Smooth muscle cell of the coronary artery (primary cell): ENCODE data around the gene FIS1. TPM values are rescaled to one million over a fixed set of nuclear protein-coding genes. Genes with fewer than 3 reads are reported as not detected.

ENCODE experiments used
- total RNA-seq: library from RNA; depleted of rRNA; stranded (reverse); fragments of >200 nt; gene quantifications from 2 replicates; pipeline ENCODE4 v1.2.3, GENCODE V29; 2014; ENCODE audit warnings: low replicate concordance

Gene FIS1
- total RNA-seq: 326 and 344 TPM in 2 replicates

DNA sequence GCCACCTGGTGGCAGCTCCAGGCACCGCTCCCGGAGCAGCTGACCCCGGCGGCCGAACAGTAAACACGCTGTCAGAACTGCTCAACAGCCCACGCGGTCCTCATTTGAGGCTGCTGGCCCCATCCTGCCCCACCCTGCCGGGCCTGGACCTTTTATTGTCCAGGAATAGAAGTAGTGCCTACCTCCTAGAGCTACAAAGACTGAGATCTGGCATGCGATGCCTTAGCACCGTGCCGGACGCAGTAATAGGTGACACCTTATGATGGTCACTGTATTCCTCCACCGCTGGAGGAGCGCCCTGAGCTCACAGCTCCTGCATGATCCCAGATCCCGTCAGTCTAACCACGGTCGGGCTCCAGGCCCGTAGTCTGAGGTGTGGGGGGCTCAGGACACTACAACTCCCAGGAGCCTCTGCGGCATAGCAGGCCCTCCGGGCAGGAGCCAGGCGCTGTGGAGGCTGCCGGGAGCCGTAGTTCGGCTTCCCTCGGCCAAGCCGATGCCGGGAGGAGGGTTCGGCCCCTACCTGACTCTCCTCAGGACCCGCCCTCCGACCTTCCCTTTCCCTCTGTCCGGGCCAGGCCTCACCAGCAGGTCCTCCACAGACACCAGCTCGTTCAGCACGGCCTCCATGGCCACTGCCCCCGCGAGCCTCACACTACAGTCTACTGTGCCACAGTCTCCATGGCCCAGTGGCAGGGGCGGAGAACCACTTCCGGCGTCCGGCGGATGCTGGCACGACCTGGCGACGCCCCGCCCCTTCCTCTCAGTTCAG, at the start of gene FIS1:
FIS1 (minus strand) TSS at position 707 of the 772 bp plus-strand sequence; CDS start at position 630, 77 bp downstream.

DNA sequence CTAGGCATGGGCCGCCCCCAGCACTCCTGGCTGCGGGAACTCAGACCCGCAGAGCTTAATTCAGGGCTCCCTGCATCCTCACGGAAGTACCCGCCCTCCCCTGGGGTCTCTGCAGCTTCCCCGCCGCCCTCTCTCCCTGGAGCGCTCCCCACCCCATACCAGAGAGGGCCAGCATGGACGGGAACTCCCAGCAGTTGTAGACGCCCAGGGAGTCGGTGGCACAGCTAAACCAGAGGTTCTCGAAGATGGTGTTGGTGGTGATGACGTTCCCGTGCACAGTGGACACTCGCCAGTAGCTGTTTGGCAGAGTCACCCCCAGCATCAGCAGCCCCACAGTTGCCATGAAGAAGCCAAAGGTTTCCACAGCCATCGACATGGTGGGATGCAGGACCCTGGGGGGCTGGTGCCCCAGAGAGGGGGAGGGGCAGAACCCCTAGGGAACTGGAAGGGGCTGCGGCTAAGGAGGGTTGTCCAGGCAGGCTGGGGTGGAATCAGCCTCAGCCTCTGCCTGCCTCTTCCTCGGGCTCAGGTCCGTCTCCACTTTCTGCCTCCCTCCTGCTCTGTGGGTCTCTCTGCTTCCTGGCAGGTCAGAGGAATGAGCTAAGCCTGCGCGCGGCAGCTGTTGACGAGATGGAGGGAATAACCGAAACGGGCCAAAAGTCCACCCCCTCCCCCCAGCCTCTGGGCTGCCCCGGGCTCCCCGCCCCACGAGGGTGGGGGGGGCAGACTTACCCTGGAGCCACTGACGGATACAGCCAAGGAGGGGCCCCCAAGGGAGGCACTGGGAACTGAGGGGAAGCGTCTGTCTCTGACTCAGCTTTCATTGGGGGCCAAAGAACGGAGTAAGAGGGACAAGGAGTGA, 7.4 kb downstream of the FIS1 start, which contains the start of gene CLDN15:
CLDN15 (minus strand) TSS at position 597 of the 862 bp plus-strand sequence; CDS start at position 376, 221 bp downstream.

DNA sequence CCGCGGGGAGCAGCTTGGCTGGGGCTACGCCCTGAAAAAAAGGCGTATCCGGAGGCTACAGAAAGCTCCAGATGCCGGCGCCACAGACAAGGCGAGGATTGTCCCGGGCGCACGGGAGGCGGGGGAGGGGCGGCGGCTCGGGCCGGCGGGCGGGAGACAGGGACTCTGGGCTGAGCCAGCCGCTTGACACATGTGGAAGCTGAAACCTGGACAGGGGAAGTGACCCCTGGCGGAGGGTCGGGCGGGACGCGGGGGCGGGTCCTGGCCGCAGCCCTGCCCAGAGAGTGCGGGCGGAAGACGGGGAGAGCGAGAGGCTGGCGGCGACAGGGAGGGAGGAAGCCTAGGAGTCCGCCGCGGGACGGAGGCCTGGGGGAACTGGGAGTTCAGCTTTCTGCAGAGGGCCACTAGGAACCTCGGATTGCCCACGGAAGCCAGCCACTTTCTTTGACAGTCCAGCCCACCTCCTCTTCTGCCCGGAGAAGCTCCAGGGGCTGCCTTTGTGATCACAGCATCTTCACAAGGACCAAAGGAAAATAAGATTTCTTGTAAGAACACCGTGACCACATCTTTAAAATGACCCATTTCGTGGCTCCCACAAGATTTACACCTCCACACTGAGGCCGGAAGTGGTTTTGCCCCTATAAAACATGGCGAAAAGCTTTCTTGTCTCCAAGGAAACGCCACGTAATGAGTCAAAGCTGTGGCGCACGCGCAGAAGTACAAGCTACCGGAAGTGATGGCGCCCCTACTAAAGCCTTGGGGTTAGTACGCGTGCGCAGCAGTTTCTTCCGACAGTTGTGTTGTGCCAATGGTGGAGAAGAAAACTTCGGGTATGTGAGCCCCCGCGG, 27.3 kb downstream of the FIS1 start, which contains the start of the genes PLOD3 and ZNHIT1:
PLOD3 (minus strand) TSS at position 194 of the 848 bp plus-strand sequence. CDS start 307 bp downstream, outside the sequence.
ZNHIT1 (plus strand) TSS at position 778 of the 848 bp plus-strand sequence; CDS start at position 809, 31 bp downstream.

GRCh38 chr7:101200862-101201599, 43.9 kb downstream of the FIS1 start, which contains the start of gene MOGAT3:
Gene MOGAT3 (minus strand): TSS chr7:101201036. CDS start chr7:101200854, 182 bp downstream.

Other genes with a start within 250 kb of the FIS1 start
- gene MUC17, start 225.0 kb downstream of the FIS1 start, total RNA-seq: not detected in 2 replicates
- 17.8 and 64.6 TPM in 2 replicates for gene TRIM56, start 159.6 kb downstream of the FIS1 start, total RNA-seq
- gene SERPINE1, start 118.0 kb downstream of the FIS1 start, total RNA-seq: 68.8 and 1,526 TPM in 2 replicates
- 161 and 180 TPM in 2 replicates for gene AP1S1, start 90.6 kb downstream of the FIS1 start, total RNA-seq
- gene VGF, start 79.5 kb downstream of the FIS1 start, total RNA-seq: not detected in 2 replicates
- gene NAT16, start 64.8 kb downstream of the FIS1 start, total RNA-seq: not detected in 2 replicates
- not detected in 2 replicates for gene MOGAT3, start 44.0 kb downstream of the FIS1 start, total RNA-seq
- gene PLOD3, start 27.5 kb downstream of the FIS1 start, total RNA-seq: 58.6 and 97.9 TPM in 2 replicates
- gene ZNHIT1, start 26.9 kb downstream of the FIS1 start, total RNA-seq: 31.2 and 115 TPM in 2 replicates
- gene CLDN15, start 7.3 kb downstream of the FIS1 start, total RNA-seq: 1.6 and 3.0 TPM in 2 replicates
- gene IFT22, start 76.7 kb upstream of the FIS1 start, total RNA-seq: 23.7 and 27.0 TPM in 2 replicates
- 0.08 TPM in 1 of 2 replicates, not detected in the other for gene COL26A1, start 117.8 kb upstream of the FIS1 start, total RNA-seq